Stimulated activated CD4-positive, alpha-beta T cell treated with anti-CD3 and anti-CD28 coated beads, Interleukin-1b, Interleukin-23, amount 100 ng/mL, for 24 hours (primary cell): ENCODE data around the gene ZNF274.
A peak's percentile ranks its signal among the peaks of the same experiment; 100 is the strongest.
"Not testable (repeated sequence)": the region's sequence is repeated elsewhere in the genome, so short reads cannot be mapped to it uniquely, and the experiment has no call there.

Experiments
- DNase-seq, 4 experiments: peaks; one replicate each; pipeline ENCODE4 v3.0.0-alpha.2; 2020; ENCODE audit warnings: low read depth in 4 of 4, low spot score in 1 of 4

Gene ZNF274

GRCh38 chr19:58182989-58183816, at the start of gene ZNF274:
TSS of gene ZNF274 (plus strand) at chr19:58183061. CDS start at chr19:58183966, 905 bp downstream.
- peak; percentile 86 to 92 (median 88) for DNase-seq

- DNase-seq: no peak
These were observed 48.6 kb upstream of the ZNF274 start for GRCh38 chr19:58134244-58134643.

- DNase-seq: no peak
These were observed 37.0 kb upstream of the ZNF274 start for GRCh38 chr19:58145849-58146248.

- DNase-seq: not testable (repeated sequence)
These were observed 35.4 kb upstream of the ZNF274 start for GRCh38 chr19:58147475-58147874.

- peak; percentile 85 to 91 (median 88) for DNase-seq
These were observed 32.4 kb upstream of the ZNF274 start, which contains the start of gene ZNF329 for GRCh38 chr19:58150328-58150921. TSS of gene ZNF329 (minus strand) at chr19:58150789. CDS start at chr19:58129503, 21,286 bp downstream.

- DNase-seq: no peak
These were observed 29.5 kb upstream of the ZNF274 start for GRCh38 chr19:58153386-58153785.

GRCh38 chr19:58154287-58154678, 28.6 kb upstream of the ZNF274 start:
- no peak for DNase-seq

GRCh38 chr19:58154679-58155648, 27.9 kb upstream of the ZNF274 start:
- peak; percentile 96 to 100 (median 98) for DNase-seq

- no peak for DNase-seq
These were observed 25.7 kb upstream of the ZNF274 start for GRCh38 chr19:58157045-58157728.

- no peak for DNase-seq
These were observed 16.6 kb upstream of the ZNF274 start for GRCh38 chr19:58166268-58166667.

- DNase-seq: no peak
These were observed 16.1 kb upstream of the ZNF274 start for GRCh38 chr19:58166708-58167280.

GRCh38 chr19:58170860-58171259, 12.0 kb upstream of the ZNF274 start:
- DNase-seq: no peak

GRCh38 chr19:58181902-58182576, 822 bp upstream of the ZNF274 start:
- peak; percentile 28 to 46 (median 34) for DNase-seq

- DNase-seq: peak in 3 of 4 experiments; percentile 71 to 78 (median 73)
These were observed 278 bp upstream of the ZNF274 start for GRCh38 chr19:58182577-58182988.

GRCh38 chr19:58183817-58184215, 955 bp downstream of the ZNF274 start:
- DNase-seq: peak in 1 of 4 experiments; percentile 12

- no peak for DNase-seq
These were observed 14.2 kb downstream of the ZNF274 start for GRCh38 chr19:58196901-58197616.

- DNase-seq: no peak
These were observed 21.1 kb downstream of the ZNF274 start for GRCh38 chr19:58203814-58204475.

GRCh38 chr19:58204566-58204965, 21.7 kb downstream of the ZNF274 start:
- DNase-seq: no peak
